Stimulated activated CD8-positive, alpha-beta memory T cell treated with anti-CD3 and anti-CD28 coated beads, Interleukin-2, amount 100 ng/mL, for 48 hours (primary cell): Measurements from ENCODE around the gene GPR17.

ENCODE experiments used
- DNase-seq, 2 donors: peaks; one replicate each; pipeline ENCODE4 v3.0.0-alpha.2; 2020; ENCODE audit warnings: low read depth in 2 of 2

The GPR17 gene

GRCh38 chr2:127645395-127646291 lies at the start of gene GPR17:
GPR17 (plus strand) TSS chr2:127646153; CDS start chr2:127650736, 4,583 bp downstream.
- no peak for DNase-seq

DNA sequence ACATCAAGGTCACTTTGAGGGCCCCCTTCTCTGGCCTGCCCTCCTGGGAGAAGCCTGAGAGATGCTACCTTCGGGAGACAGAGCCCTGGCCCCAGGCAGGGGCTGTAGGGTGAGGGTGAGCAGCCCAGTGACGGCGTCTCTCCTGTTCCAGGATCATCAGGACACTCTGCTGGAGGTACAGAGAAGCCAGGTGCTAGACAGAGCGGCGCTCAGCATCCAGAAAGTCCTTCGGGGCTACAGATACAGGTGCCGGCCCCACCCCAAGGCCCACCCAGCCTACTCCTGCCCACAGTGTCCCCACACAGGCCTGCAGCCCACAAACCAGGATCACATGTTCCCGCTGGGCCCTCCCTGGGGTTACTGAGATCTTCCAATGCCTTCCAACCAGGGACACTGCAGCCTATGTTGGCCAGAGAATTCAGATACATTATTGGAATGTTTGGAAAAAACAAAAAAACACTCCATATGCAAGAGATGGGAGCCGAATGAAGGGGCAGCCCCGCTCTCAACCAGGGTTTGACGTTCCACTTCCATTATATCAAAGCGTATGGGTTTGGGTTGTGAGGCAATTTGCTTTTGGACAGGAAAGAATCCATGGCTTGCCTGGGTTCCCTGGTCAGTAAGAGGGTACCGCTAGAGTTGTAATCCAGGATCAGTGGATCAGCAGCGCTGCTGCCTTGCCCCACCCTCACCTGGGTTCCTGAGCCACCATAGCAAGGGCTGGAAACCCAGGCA lies 49.5 kb upstream of the GPR17 start:
- no peak for DNase-seq

DNA sequence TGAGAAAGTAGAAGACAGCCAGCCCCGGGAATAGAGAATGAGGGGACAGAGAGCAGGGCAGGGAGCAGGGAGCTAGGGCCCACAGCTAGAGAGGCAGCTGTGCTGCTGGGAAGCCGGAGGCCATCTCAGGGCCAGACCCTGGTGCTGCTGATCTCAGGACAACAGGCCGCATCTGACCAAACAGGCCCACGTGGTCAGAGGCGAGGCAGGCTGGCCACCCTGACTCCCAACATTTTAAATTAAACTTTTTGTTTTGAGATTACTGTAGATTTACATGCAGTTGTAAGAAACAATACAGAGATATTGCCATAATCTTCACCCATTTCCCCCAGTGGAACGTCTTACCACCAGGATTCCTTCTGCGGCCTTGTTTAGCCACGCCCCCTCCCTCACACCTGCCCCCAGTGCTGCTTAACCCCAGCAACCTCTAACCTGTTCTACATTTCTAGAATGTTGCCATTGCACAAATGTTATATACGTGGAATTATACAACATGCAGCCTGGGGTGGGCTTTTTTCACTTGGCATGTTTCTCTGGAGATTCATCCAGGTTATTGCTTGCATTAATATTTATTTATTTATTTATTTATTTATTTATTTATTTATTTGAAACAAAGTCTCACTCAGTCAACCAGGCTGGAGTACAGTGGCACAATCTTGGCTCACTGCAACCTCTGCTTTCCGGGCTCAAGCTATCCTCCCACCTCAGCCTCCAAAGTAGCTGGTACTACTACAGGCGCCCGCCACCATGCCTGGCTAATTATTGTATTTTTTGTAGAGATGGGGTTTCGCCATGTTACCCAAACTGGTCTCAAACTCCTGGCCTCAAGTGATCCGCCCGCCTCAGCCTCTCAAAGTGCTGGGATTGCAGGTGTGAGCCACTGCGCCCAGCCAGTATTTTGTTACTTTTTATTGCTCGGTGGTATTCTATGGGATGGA lies 48.6 kb upstream of the GPR17 start:
- DNase-seq, result no peak

- no peak for DNase-seq
These were observed 48.0 kb upstream of the GPR17 start for GRCh38 chr2:127597984-127598380.

GRCh38 chr2:127598711-127599110 lies 47.2 kb upstream of the GPR17 start:
- DNase-seq, result no peak

DNA sequence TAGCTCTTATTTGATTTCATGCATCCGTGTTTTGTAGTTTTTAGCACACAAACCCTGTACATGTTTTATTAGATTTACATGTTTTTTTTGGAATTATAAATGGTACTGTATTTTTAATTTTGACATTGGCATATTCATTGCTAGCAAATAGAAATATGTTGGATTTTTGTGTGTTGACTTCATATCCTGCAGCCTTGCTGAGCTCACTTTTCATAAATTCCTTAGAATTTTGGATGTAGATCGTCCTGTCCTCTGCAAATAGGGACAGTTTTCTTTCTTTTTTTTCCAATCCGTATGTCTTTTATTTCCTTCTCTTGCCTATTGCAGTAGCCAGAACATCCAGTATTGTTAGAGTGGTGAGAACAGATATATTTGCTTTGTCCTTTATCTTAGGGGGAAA lies 46.7 kb upstream of the GPR17 start:
- DNase-seq, result no peak

DNA sequence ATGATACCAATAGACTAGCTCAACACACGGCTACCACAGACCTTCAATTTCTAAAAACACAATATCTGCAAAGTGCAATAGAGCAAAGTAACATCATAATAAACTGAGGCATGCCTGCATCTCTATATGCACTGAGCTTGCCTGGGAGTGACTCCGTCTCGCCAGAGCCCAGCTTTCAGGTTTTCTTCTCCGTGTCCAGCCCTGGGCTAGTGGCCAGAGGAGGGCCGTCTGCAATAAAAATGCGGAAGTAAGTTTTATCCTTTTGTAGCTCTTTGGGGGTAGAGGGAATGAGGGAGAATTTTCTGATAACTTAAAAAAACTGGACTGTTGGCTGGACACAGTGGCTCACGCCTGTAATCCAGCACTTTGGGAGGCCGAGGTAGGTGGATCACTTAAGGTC lies 41.0 kb upstream of the GPR17 start:
- DNase-seq, result no peak

DNA sequence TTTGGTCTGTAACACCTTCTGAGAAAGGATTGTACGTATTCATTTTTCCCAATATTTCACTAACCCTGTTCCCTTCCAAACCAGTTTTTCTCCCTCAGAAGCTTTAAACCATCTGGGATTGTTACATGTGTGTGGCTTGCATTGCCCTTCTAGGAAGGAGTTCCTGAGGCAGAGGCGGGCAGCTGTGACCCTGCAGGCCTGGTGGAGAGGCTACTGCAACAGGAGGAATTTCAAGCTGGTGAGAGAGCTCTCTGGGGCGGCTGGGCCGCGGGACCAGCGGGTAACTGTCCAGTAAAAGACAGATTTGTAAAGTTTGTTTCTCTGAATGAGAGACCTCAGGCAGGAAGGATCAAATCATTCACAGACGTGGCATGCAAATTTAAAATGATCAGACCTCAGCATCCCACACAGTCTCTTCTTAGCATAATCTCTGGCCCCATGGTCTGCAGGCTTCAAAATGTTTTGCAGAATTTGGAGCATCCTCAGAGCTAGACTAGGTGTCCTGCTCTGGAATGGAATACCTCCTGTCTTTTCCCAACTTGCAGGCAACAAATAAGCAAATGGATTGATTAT lies 40.2 kb upstream of the GPR17 start:
- no peak for DNase-seq

GRCh38 chr2:127606625-127607398 lies 39.1 kb upstream of the GPR17 start:
- no peak for DNase-seq

DNA sequence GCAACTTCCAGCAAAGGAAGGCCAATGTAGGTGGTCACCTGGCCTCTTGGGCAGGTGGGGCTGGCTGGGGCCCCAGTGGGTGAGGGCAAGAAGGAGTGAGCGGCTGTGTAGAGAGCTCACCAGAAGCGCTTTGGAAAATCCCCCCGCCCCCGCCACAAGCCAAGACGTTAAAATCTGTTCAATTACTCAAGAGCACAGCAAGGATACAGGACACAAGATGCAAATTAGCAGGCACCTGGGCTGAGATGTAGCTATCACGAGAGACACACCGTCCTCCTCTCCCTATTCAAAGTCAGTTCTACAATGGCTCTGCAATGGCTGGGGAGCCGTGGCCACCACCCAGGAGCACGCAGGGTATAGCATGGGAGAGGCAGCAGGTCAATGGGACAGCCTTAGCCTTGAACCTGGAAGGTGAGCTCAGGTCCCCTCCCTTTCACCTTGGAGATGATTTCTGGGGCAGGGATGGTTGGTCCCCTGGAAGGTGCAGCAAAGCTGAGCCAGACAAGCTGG lies 38.5 kb upstream of the GPR17 start:
- DNase-seq, result no peak

- DNase-seq, result no peak
These were observed 37.6 kb upstream of the GPR17 start for GRCh38 chr2:127608061-127609030.

- no peak for DNase-seq
These were observed 36.8 kb upstream of the GPR17 start for GRCh38 chr2:127609031-127609751.

DNA sequence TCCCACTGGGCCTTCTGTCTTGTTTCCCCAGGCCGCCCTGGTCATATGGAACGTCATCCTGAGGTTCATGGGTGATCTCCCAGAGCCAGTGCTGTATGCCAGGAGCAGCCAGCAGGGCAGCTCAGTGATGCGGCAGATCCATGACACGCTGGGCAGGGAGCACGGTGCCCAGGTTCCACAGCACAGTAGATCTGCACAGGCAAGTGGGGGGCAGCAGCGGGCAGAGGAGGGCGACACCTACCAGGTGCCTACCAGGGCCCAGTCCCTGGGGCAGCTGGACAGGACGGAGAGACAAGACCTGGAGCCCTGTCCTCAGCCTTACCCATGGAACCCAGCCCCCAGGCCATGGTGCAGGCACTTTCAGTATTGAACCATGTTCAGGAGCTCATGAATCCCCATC lies 36.1 kb upstream of the GPR17 start:
- no peak for DNase-seq

DNA sequence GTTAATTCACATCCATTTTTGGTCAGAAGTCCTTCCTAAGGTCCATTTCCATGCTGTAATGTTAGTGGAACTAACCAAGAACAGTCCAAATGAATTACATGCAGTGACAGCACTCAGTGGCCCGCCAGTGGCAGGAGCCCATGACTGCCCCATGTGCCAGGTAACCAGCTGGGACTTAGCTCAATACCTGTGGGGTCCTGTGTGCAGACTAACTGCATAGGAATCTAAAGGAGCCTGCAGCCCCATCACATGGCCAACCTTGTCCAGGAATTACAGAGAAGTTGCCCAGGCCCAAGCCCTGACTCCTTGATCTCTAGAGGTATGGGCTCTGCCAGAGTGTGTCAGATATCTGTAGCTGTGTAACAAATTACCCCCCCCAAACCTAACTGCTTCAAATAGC lies 35.4 kb upstream of the GPR17 start:
- DNase-seq, result no peak

GRCh38 chr2:127611076-127611925 lies 34.7 kb upstream of the GPR17 start:
- DNase-seq, result no peak

DNA sequence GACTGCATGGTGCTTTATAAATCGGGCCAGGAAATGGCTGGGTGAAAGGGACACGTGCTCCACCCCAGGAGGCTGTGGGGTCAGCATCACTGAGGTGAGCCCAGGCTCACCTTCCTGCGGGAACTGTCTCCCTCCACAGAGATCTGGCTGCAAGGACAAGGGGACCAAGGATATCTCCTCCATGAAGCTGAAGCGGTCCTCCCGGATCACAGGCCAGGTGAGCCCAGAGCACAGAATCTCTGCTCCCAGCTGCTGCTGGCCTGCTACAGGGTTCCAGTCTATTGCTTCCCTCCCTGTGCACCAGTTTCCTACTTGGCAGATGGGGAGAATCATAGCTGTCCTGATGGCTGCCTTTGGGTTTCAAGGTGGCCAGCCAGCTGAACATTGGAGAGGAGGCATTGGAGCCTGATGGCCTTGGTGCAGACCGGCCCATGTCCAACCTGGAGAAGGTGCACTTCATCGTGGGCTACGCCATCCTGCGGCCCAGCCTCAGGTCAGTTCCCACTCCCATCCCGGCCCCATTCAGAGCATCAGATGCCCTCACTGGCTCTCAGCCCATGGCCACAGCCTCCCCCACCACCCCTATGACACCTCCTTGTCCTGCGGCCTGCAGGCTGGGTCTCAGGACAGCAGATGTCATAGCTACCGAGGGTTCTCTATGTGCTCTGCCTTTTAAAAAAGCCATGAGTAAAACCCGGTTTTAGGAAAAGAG lies 33.7 kb upstream of the GPR17 start:
- no peak for DNase-seq

GRCh38 chr2:127614246-127614645 lies 31.7 kb upstream of the GPR17 start:
- DNase-seq, result no peak
